NB4 (cell line): ENCODE measurements around the gene FMNL2.

Experiments used
- MYC ChIP-seq: IDR thresholded peaks from 2 replicates; pipeline ENCODE4 v1.6.1; 2011; ENCODE audit warnings: low read depth, low read length
- TF ChIP-seq, protein P1 (sequence below): IDR thresholded peaks from 2 replicates; pipeline ENCODE4 v1.6.1; 2011; ENCODE audit warnings: low read depth, low read length
- TF ChIP-seq, protein P2 (sequence below): IDR thresholded peaks from one replicate; pipeline ENCODE4 v1.5.1; 2012; ENCODE audit warnings: low read depth, low read length

DNA sequence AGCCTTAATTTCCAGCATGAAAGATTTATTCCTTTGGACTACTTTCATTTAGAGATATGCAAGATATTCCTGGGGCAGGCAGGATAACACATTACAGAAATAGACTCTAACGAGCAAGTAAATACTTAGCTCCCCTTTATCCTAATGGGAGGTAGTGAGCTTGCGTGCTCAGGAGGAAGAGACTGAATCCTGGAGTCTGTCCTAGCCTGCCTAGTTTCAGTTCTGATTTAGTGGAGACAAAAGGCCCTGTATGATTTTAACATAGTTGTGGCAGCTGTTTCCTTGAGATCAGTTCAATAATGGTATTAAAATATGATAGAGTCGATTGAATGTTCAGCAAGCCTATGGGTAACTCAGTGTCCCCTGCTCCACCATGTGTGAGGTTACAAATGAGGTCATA, 109.5 kb downstream of the FMNL2 start:
- no peak for TF ChIP-seq MYC
- TF ChIP-seq, protein P1, sequence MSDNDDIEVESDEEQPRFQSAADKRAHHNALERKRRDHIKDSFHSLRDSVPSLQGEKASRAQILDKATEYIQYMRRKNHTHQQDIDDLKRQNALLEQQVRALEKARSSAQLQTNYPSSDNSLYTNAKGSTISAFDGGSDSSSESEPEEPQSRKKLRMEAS: no peak
- TF ChIP-seq, protein P2, sequence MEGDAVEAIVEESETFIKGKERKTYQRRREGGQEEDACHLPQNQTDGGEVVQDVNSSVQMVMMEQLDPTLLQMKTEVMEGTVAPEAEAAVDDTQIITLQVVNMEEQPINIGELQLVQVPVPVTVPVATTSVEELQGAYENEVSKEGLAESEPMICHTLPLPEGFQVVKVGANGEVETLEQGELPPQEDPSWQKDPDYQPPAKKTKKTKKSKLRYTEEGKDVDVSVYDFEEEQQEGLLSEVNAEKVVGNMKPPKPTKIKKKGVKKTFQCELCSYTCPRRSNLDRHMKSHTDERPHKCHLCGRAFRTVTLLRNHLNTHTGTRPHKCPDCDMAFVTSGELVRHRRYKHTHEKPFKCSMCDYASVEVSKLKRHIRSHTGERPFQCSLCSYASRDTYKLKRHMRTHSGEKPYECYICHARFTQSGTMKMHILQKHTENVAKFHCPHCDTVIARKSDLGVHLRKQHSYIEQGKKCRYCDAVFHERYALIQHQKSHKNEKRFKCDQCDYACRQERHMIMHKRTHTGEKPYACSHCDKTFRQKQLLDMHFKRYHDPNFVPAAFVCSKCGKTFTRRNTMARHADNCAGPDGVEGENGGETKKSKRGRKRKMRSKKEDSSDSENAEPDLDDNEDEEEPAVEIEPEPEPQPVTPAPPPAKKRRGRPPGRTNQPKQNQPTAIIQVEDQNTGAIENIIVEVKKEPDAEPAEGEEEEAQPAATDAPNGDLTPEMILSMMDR: no peak
